Mesendoderm (in vitro differentiated cells): Measurements from ENCODE around the gene TFPI.

Experiments used
- DNase-seq: peaks from one replicate; pipeline ENCODE4 v3.0.0; 2013
- H2AK5ac ChIP-seq: 2 replicates; pipeline ENCODE4 v1.6.1; 2013; ENCODE audit warnings: low read length, inconsistent platforms
- H2BK120ac ChIP-seq: 2 replicates; pipeline ENCODE4 v1.6.1; 2013; ENCODE audit warnings: low read depth, mild to moderate bottlenecking, low read length, moderate library complexity, mixed read lengths
- H2BK15ac ChIP-seq: replicated peaks from 2 replicates; pipeline ENCODE4 v1.6.1; 2013; ENCODE audit warnings: low read depth, mild to moderate bottlenecking, moderate library complexity
- H2BK5ac ChIP-seq: 2 replicates; pipeline ENCODE4 v1.6.1; 2013; ENCODE audit warnings: low read length, inconsistent platforms
- H3K18ac ChIP-seq: 2 replicates; pipeline ENCODE4 v1.6.1; 2013; ENCODE audit warnings: mild to moderate bottlenecking, low read length, mixed read lengths
- H3K23ac ChIP-seq: one replicate; pipeline ENCODE4 v1.6.1; 2013; ENCODE audit warnings: low read length
- H3K27ac ChIP-seq: 2 replicates; pipeline ENCODE4 v1.5.1; 2013; ENCODE audit warnings: low read depth, mild to moderate bottlenecking, inconsistent platforms, low read length, moderate library complexity
- H3K27me3 ChIP-seq: 2 replicates; pipeline ENCODE4 v1.6.1; 2013; ENCODE audit warnings: low read length, control low read depth, mild to moderate bottlenecking, inconsistent platforms; ENCODE audit not compliant: insufficient read depth, poor library complexity
- H3K36me3 ChIP-seq: 2 replicates; pipeline ENCODE4 v1.6.1; 2013; ENCODE audit warnings: low read length, inconsistent platforms; ENCODE audit not compliant: control insufficient read depth, insufficient read depth
- H3K4ac ChIP-seq: one replicate; pipeline ENCODE4 v1.6.1; 2013; ENCODE audit warnings: low read depth, mild to moderate bottlenecking, low read length, moderate library complexity
- H3K4me1 ChIP-seq: 2 replicates; pipeline ENCODE4 v1.6.1; 2013; ENCODE audit warnings: low read depth, low read length, inconsistent platforms; ENCODE audit not compliant: control insufficient read depth
- H3K4me2 ChIP-seq: 2 replicates; pipeline ENCODE4 v1.6.1; 2013; ENCODE audit warnings: low read length
- H3K4me3 ChIP-seq: 2 replicates; pipeline ENCODE4 v1.5.1; 2013; ENCODE audit warnings: mild to moderate bottlenecking, low read length
- H3K56ac ChIP-seq: one replicate; pipeline ENCODE4 v1.6.1; 2013; ENCODE audit warnings: low read length
- H3K79me1 ChIP-seq: 2 replicates; pipeline ENCODE4 v1.6.1; 2013; ENCODE audit warnings: low read length, inconsistent platforms
- H3K79me2 ChIP-seq: 2 replicates; pipeline ENCODE4 v1.6.1; 2013; ENCODE audit warnings: mild to moderate bottlenecking, low read length; ENCODE audit not compliant: control insufficient read depth, insufficient read depth
- H3K9ac ChIP-seq: 2 replicates; pipeline ENCODE4 v1.6.1; 2013; ENCODE audit warnings: low read length, inconsistent platforms
- H4K5ac ChIP-seq: one replicate; pipeline ENCODE4 v1.6.1; 2013; ENCODE audit warnings: low read length
- H4K8ac ChIP-seq: one replicate; pipeline ENCODE4 v1.6.1; 2013; ENCODE audit warnings: low read depth, mild to moderate bottlenecking, control low read depth, low read length, moderate library complexity
- WGBS: extraction: QIAGEN DNeasy Blood & Tissue Kit; methylation state at CpG from one replicate; pipeline ENCODE4 v1.1.7; 2013; ENCODE audit warnings: low lambda C conversion rate, missing lambda C conversion rate; ENCODE audit not compliant: insufficient coverage; ENCODE audit errors: extremely low coverage; 5-methylcytosine and 5-hydroxymethylcytosine counted together

The TFPI gene

DNA sequence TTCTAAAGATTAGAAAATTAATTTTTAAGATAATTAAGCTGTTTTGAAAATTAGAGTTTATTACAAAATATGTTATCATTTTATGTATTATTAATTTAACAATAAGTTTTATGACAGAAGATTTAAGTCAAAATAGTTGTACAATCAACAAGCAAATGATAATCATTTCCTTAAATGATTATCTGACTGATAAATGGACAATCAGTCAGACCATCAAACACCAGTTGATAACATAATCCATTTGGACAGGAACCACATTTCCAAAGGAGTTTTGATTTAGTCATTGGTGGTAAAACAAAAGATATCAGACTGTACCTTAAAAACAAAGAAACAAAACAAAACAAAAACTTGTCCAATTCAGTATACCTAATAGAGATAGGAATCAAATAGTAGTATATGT is 1.9 kb downstream of the TFPI start:
- no peak overlapping the region for H4K5ac ChIP-seq
- H4K8ac ChIP-seq = no peak overlapping the region
- H3K56ac ChIP-seq = no peak overlapping the region
- H3K23ac ChIP-seq = no peak overlapping the region
- no peaks in the 10 kb centered on the region for H3K79me1 ChIP-seq
- no peak overlapping the region for H3K4me2 ChIP-seq
- no peak overlapping the region for H3K27ac ChIP-seq
- no peaks in the 10 kb centered on the region for H3K27me3 ChIP-seq
- no peak overlapping the region for H3K9ac ChIP-seq
- H2BK15ac ChIP-seq = no peak overlapping the region
- no peak overlapping the region for H2BK120ac ChIP-seq
- no peak overlapping the region for H3K4me3 ChIP-seq
- no peak overlapping the region for H2BK5ac ChIP-seq
- no peaks in the 10 kb centered on the region for H3K79me2 ChIP-seq
- no peaks in the 10 kb centered on the region for H3K36me3 ChIP-seq
- H3K4me1 ChIP-seq = no peaks in the 10 kb centered on the region
- H2AK5ac ChIP-seq = no peak overlapping the region
- no peak overlapping the region for H3K18ac ChIP-seq
- no peak overlapping the region for H3K4ac ChIP-seq
- DNase-seq = no peak

- Histone ChIP-seq H3K79me2 (no peaks in the 10 kb centered on the region), H3K79me1 (no peaks in the 10 kb centered on the region), H3K27ac (no peak overlapping the region), H3K56ac (no peak overlapping the region), H3K9ac (no peak overlapping the region), H3K4ac (no peak overlapping the region), H2AK5ac (no peak overlapping the region), H3K36me3 (no peaks in the 10 kb centered on the region), H2BK5ac (no peak overlapping the region), H3K4me1 (no peaks in the 10 kb centered on the region), H2BK15ac (no peak overlapping the region), H4K5ac (no peak overlapping the region), H3K27me3 (no peaks in the 10 kb centered on the region), H2BK120ac (no peak overlapping the region), H3K18ac (no peak overlapping the region), H4K8ac (no peak overlapping the region), H3K4me2 (no peak overlapping the region), H3K23ac (no peak overlapping the region), H3K4me3 (no peak overlapping the region)
- no peak for DNase-seq
- no CpG with 5 or more reads among the region's 1 CpG for WGBS
These were observed 3.4 kb downstream of the TFPI start for GRCh38 chr2:187550857-187551256.

- Histone ChIP-seq H2BK5ac (no peak overlapping the region), H2AK5ac (no peak overlapping the region), H3K79me1 (no peaks in the 10 kb centered on the region), H4K5ac (no peak overlapping the region), H3K36me3 (no peaks in the 10 kb centered on the region), H3K4me3 (no peak overlapping the region), H3K56ac (no peak overlapping the region), H3K18ac (peak overlapping the region; percentile 60), H3K23ac (no peak overlapping the region), H3K9ac (no peak overlapping the region), H4K8ac (no peak overlapping the region), H3K27ac (no peak overlapping the region), H2BK15ac (no peak overlapping the region), H3K4me2 (no peak overlapping the region), H3K4ac (peak overlapping the region; percentile 55), H3K27me3 (no peaks in the 10 kb centered on the region), H2BK120ac (peak overlapping the region; percentile 2), H3K79me2 (no peaks in the 10 kb centered on the region), H3K4me1 (no peaks in the 10 kb centered on the region)
- no CpG with 5 or more reads among the region's 3 CpGs for WGBS
- DNase-seq = no peak
These were observed 4.2 kb downstream of the TFPI start for GRCh38 chr2:187549951-187550555.

DNA sequence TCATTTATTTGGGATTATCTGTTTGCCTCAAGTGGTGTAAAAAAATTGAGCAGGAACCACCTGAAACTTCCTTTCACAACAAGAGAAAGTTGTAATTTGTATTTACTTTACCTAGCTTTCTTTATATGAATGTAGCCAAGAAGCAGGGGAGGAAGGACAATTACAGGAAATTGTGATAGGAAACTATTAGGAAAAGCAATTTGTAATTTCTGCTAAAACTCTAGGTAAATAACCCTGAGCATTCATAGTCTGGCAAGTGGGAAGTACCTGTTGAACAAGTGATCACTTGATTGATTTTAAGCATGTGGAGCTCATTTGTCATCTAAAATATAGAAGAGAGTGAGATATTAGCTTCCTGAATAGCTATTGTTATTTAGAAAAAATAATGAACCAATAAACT is 5.0 kb downstream of the TFPI start:
- Histone ChIP-seq H3K4me3 (no peak overlapping the region), H3K27ac (no peak overlapping the region)

DNA sequence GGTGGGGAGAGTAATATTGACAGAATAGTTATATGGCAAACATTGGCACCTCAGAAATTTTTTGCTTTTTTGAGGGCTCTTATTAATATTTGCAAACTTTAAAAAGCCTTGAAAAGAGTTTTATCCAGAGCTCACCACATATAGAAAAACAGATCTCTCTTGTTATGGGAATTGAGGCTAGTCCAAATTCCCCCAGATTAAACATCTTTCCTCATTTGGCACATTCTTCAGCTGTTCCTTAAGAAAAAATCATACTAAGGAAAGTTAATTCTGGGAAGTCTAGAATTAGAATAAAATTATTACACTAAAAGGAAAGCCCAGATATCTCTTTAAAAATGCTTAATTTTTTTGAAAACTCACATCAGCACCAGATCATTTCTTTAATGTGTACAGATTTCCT is 5.6 kb downstream of the TFPI start:
- Histone ChIP-seq H3K4me2 (no peak overlapping the region), H3K4me1 (no peaks in the 10 kb centered on the region), H3K4me3 (no peak overlapping the region), H3K9ac (no peak overlapping the region), H3K27ac (no peak overlapping the region), H4K8ac (no peak overlapping the region), H4K5ac (no peak overlapping the region), H3K36me3 (no peaks in the 10 kb centered on the region), H3K27me3 (no peaks in the 10 kb centered on the region), H3K18ac (no peak overlapping the region), H3K4ac (no peak overlapping the region), H3K56ac (no peak overlapping the region), H2BK15ac (no peak overlapping the region), H2AK5ac (no peak overlapping the region), H2BK5ac (no peak overlapping the region), H2BK120ac (no peak overlapping the region), H3K79me2 (no peaks in the 10 kb centered on the region), H3K23ac (no peak overlapping the region), H3K79me1 (no peaks in the 10 kb centered on the region)
- no peak for DNase-seq

More for the DNA sequence above, 5.0 kb downstream of the TFPI start:
- no peak overlapping the region for H3K23ac ChIP-seq
- no peak overlapping the region for H3K4ac ChIP-seq
- no peak overlapping the region for H3K4me2 ChIP-seq
- H2BK120ac ChIP-seq = no peak overlapping the region
- DNase-seq = no peak
- no peak overlapping the region for H2BK5ac ChIP-seq
- H2BK15ac ChIP-seq = peak overlapping the region; percentile 57
- no peak overlapping the region for H4K5ac ChIP-seq
- H3K79me2 ChIP-seq = no peaks in the 10 kb centered on the region
- no peaks in the 10 kb centered on the region for H3K4me1 ChIP-seq
- no peak overlapping the region for H3K18ac ChIP-seq
- H2AK5ac ChIP-seq = no peak overlapping the region
- no peaks in the 10 kb centered on the region for H3K79me1 ChIP-seq
- H3K9ac ChIP-seq = no peak overlapping the region
- H3K27me3 ChIP-seq = no peaks in the 10 kb centered on the region
- H3K36me3 ChIP-seq = no peaks in the 10 kb centered on the region
- no peak overlapping the region for H3K56ac ChIP-seq
- H4K8ac ChIP-seq = no peak overlapping the region

DNA sequence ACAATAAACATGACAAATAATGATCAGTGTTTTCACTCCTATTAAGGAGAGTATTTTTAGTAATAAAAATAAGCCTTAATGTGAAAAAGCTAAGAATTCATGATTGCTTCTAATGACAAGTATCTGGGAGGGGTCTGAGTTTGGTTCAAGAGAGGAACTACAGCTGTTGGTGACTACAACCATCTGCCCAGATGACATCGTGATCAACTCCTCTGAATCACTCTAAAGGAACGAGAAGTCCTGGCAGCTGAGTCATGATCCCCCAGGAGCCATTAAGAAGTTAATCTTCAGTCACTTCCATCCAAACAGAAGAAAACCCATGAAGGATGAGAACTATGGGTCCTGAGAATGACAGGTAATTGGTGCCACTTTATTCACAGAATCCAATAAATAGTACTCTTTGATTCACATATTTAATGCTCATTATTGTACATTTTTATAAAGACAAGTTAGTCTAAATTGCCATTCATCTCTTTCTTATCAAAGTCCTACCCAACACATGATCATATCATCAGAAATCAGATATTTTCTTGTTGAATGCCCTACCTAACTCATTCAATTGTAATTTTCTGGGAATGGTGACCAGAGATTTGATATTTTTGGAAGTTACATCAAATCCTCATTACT is 6.8 kb downstream of the TFPI start:
- no peak overlapping the region for H3K23ac ChIP-seq
- H3K9ac ChIP-seq = no peak overlapping the region
- no peaks in the 10 kb centered on the region for H3K79me2 ChIP-seq
- no peak overlapping the region for H2AK5ac ChIP-seq
- H2BK15ac ChIP-seq = no peak overlapping the region
- no peak overlapping the region for H2BK120ac ChIP-seq
- no peak overlapping the region for H3K4me3 ChIP-seq
- H3K4ac ChIP-seq = no peak overlapping the region
- H3K18ac ChIP-seq = no peak overlapping the region
- H3K27ac ChIP-seq = no peak overlapping the region
- H4K8ac ChIP-seq = no peak overlapping the region
- H3K27me3 ChIP-seq = no peaks in the 10 kb centered on the region
- no peak overlapping the region for H3K56ac ChIP-seq
- no peak overlapping the region for H4K5ac ChIP-seq
- no peak overlapping the region for H3K4me2 ChIP-seq
- H3K4me1 ChIP-seq = no peaks in the 10 kb centered on the region
- no peak overlapping the region for H2BK5ac ChIP-seq
- WGBS = no CpG with 5 or more reads among the region's 2 CpGs
- peak; percentile 96 for DNase-seq
- H3K36me3 ChIP-seq = no peaks in the 10 kb centered on the region
- no peaks in the 10 kb centered on the region for H3K79me1 ChIP-seq
